GM21723 (cell line): ENCODE measurements around the gene TCTN1.
"Not testable (repeated sequence)": the region's sequence is repeated elsewhere in the genome, so short reads cannot be mapped to it uniquely, and the experiment has no call there.

Experiments used
- ATAC-seq: cut with Tn5 transposase; IDR thresholded peaks from one replicate; pipeline ENCODE4 v1.9.1; 2021; ENCODE audit warnings: mild to moderate bottlenecking, moderate library complexity; ENCODE audit not compliant: unreplicated experiment

Gene TCTN1

GRCh38 chr12:110637869-110638441 is 24.0 kb downstream of the TCTN1 start:
- ATAC-seq: no peak

- no peak for ATAC-seq
These were observed 24.9 kb downstream of the TCTN1 start for GRCh38 chr12:110638796-110639195.

DNA sequence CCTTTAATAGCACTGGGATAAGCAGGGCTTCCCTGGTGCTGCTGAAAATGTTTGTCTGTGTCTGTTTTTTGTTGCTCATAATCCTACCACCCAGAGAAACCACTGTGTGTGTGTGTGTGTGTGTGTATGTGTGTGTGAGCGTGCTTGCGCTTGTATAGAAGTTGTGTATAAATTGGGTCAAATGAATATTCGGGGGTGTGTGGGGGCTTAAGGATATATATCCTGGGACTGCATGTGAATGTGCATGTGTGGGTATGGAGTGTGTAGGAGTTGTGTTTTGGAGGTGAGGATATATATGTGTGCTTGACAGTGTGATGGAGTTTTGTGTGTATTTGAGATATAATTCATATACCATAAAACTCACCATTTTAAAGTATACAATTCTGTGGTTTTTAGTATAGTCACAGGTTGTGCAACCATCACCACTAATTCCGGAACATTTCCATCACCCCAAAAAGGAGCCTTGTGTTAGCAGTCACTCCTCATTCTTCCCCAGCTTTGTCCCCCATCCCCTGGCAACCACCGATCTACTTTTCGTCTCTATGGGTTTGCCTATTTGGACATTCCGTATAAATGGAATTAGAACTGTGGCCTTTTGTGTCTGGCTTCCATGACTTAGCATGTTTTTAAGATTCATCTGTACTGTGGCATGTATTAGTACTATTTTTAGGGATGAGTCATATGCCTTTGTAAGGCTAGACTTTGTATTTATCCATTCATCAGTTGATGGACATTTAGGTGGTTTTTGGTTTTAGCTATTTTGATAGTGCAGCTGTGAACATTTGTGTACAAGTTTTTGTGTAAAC is 25.6 kb downstream of the TCTN1 start:
- no peak for ATAC-seq

DNA sequence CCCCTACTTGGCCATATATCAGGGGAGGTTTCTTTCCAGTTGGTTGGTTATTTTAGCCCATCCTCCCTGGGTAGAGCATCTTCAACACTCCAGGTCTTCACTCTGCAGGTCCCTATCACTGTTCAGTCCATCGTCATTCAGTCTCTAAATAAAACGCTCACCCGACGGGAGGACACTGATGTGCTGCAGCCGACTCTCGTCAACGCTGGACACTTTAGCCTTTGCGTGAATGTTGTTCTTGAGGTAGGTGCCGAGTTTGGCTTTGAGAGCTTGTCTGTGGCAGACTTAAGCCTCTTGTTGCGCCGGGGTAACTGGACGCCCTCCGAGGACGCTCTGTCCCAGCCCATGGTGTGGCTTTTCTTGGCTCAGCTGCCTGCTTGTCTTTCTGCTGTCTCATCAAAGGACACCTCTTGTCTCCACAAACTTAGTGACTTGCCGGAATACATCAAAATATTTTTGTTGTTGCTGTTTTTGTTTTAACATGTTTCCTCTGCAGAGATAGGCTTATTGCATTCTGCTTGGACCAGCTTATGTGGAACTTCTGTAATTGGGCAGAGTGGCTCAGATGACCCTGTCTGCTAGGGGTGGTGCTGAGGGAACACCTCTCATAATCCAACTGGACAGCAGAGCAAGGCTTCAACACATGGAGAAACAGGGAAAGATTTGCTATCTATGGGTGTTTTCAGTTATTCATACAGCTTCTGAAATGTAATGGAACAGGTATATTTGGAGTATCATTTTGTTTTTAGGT is 26.5 kb downstream of the TCTN1 start:
- no peak for ATAC-seq

DNA sequence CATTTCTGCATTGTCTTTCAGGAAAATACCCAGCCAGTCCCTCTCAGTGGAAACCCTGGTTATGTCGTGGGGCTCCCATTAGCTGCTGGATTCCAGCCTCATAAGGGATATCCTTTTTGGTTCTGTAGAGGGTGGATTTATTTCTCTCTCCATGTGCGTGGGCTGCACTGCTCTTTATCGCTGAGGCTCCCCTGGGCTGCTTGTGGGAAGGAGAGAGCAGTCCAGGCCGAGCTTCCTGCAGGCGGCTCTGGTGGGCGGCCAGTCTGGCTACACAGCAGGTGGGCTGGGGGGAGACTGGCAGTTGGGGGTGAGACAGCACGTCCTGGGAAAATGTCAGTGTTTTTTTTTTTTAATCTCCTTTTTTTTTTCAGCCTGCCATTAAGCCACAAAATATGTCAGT is 27.6 kb downstream of the TCTN1 start:
- no peak for ATAC-seq

GRCh38 chr12:110647631-110648040 is 33.7 kb downstream of the TCTN1 start:
- ATAC-seq: peak; percentile 66

DNA sequence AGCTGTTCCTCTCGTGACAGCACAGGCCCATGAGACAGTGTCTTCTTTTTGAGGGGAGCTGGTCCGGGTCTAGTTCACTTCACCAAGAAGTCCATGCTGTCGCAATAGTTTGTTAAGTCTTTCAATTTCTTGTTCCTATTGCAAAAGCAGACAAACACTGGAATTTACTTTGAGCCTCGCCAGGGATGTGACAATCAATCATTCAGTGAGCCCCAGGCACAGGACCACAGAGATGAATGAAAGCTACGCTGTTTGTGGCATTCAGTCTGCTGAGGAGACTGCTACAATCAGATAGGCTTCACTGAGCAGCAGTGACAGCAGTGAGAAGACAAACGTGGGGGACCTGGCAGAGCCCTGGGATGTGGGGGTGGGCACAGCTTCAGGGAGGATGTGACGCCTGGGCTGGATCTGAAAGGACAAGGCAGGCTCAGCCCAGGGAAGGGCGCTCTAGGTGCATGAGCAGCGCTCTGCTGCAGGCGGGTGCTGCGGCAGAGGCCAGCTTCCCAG is 35.5 kb downstream of the TCTN1 start:
- no peak for ATAC-seq

DNA sequence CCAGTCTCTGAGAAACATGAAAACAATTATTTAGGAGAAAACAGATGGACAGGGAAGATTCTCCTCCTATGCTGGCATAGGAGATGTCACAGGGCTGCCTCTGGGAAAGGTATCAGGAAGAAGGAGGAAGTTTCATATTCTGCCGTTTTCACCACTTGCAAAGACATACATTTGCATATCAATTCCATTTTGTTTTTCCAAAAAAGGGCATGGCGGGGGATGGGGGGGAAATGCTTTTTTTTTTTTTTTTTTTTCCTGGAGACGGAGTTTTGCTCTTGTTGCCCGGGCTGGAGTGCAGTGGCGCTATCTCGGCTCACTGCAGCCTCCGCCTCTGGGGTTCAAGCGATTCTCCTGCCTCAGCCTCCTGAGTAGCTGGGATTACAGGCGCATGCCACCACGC is 40.3 kb downstream of the TCTN1 start:
- ATAC-seq: not testable (repeated sequence)

- ATAC-seq: no peak
These were observed 42.2 kb downstream of the TCTN1 start for GRCh38 chr12:110656071-110656655.

GRCh38 chr12:110657747-110658146 is 43.8 kb downstream of the TCTN1 start:
- no peak for ATAC-seq

GRCh38 chr12:110658242-110658641 is 44.3 kb downstream of the TCTN1 start:
- ATAC-seq: no peak

- ATAC-seq: no peak
These were observed 44.9 kb downstream of the TCTN1 start for GRCh38 chr12:110658878-110659277.

DNA sequence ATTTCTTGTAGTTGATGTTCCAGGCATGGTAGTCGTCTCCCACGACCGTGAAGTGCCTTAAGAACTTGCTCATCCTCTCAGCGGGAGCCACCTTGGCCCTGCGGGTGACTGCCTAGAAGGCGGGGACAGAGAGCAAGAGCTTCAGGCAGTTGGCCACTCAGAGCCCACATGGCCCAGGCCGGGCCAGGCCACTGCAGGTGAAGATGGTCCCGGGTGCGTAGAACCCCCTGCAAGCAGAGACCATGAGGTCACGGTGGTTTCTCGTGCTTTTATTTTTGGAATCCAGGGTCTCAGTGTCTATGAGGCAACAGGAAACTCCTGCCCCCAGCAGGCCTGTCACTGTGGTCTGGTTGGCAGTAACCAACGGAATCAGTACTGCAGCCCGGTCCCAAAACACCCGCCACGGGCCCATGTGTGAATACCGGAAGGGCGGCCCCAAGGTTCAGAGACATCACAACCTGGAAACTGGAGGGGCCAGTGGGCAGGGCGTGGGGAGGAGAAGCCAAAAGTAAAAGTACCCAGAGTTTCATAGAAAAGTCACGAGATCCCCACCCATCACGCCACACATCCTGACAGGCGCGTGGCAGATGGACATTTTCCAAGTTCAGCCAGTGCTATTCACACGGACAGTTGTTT is 47.5 kb downstream of the TCTN1 start:
- peak; percentile 83 for ATAC-seq

DNA sequence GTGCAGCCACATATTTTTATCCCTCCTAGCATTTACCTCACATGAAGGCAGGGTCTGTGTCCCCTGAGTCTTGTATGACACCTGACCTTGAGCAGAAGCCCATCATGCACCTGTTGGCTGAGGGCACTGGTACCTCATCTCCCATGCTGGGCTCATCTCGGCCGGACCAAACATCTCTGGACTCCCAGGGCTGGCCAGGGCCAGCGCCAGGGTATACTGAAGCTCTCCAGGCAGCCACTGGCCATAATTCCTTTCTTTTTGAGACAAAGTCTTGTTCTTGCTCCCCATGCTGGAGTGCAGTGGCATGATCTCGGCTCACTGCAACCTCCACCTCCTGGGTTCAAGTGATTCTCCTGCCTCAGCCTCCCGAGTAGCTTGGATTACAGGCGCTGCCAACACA is 53.0 kb downstream of the TCTN1 start:
- no peak for ATAC-seq

GRCh38 chr12:110667671-110668070 is 53.7 kb downstream of the TCTN1 start:
- no peak for ATAC-seq

- peak; percentile 11 for ATAC-seq
These were observed 54.7 kb downstream of the TCTN1 start for GRCh38 chr12:110668480-110669192.

DNA sequence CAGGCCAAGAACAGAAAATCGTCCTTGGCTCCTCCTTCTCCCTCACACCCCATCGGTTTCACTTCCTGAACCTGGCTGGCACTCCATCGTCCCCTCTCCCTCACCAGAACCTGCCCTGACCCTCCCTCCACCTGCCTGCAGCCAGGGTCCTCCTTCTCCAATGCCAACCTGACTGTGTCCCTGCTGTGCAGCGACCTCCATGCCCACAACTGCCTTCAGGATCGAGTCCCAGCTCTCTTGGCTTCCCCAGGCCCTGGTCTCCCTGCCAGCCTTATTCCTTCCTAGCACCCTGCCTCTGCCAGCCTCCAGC is 55.2 kb downstream of the TCTN1 start:
- peak; percentile 27 for ATAC-seq

DNA sequence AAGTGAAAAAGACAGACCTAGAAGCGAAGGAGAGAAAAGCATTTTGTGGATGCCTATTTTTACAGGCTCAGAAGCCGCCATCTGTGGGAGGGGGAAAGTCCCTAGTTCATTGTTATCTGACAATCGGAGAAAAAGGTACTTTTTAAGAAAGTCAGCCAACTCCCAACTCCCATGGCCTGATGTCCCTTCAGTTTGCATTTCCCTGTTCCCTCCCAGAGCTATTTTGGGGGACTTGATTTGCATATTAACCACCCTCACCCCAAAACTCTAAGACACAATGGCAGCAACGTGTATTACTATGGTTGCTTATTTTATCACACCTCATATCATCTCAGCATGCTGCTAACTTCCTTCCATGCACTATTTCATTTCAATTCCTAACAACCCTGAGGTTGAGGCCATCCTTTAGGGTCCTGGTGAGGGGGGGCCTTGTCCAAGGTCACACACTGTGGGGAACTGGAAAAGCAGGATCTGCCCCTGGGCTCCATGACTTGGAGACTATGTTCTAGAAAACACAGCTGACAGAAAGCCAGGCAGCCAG is 56.3 kb downstream of the TCTN1 start:
- ATAC-seq: peak; percentile 52

GRCh38 chr12:110676171-110676570 is 62.2 kb downstream of the TCTN1 start:
- ATAC-seq: no peak
